B cell (primary cell): Measurements from ENCODE around the gene ZNF574. TPM values are rescaled to one million over a fixed set of nuclear protein-coding genes. Genes with fewer than 3 reads are reported as not detected.

Source experiments
- ATAC-seq: fragments of 200-7000 bp; cut with Tn5 transposase; one replicate; pipeline ENCODE4 v1.10.0; 2021; ENCODE audit warnings: low read depth, mild to moderate bottlenecking, moderate number of reproducible peaks, moderate library complexity
- CTCF ChIA-PET: fragments of 350-600 bp; sonication (Branson Sonifier 250); formaldehyde crosslinking; loops from one replicate; lab custom pipeline; 2021; ENCODE audit warnings: antibody characterized with exemption, inconsistent platforms; lab: Charles Lee
- POLR2A ChIA-PET: fragments of 350-600 bp; sonication (Branson Sonifier 250); formaldehyde crosslinking; loops from one replicate; lab custom pipeline; 2021; ENCODE audit warnings: antibody characterized with exemption; lab: Charles Lee
- DNase-seq: peaks from one replicate; pipeline ENCODE4 v3.0.0; 2013
- H2AFZ ChIP-seq: 2 replicates; pipeline ENCODE4 v1.6.1; 2012; ENCODE audit warnings: mild to moderate bottlenecking, low read depth, low read length; ENCODE audit not compliant: insufficient read depth, poor library complexity, severe bottlenecking
- H3K27ac ChIP-seq, 2 donors: 1 replicate in 1 of 2; 2 replicates in 1 of 2; pipeline ENCODE4 v1.5.1; 2012 to 2013; ENCODE audit warnings: low read length in 2 of 2, mild to moderate bottlenecking in 2 of 2, moderate library complexity in 1 of 2
- H3K27me3 ChIP-seq, 4 experiments: fragments of 200-600 bp in 1 of 4; sonication (generic) in 1 of 4; replicated peaks in 1 of 4; 1 replicate in 2 of 4; 2 replicates in 2 of 4; pipeline versions ENCODE4 v1.6.1 to v1.7.0; 2013 to 2016; ENCODE audit warnings: low read length in 3 of 4, mild to moderate bottlenecking in 2 of 4, mixed read lengths in 1 of 4, moderate library complexity in 1 of 4; ENCODE audit not compliant: insufficient read depth in 4 of 4, control insufficient read depth in 3 of 4; ENCODE audit errors: control extremely low read depth in 1 of 4
- H3K36me3 ChIP-seq, 2 experiments: replicated peaks in 1 of 2; 1 replicate in 1 of 2; 2 replicates in 1 of 2; pipeline versions ENCODE4 v1.6.1 to v1.7.1; 2013; ENCODE audit warnings: low read length in 1 of 2; ENCODE audit not compliant: insufficient read depth in 2 of 2, control insufficient read depth in 1 of 2; ENCODE audit errors: control extremely low read depth in 1 of 2, extremely low read depth in 1 of 2
- H3K4me1 ChIP-seq, 2 donors: fragments of 200-600 bp in 1 of 2; sonication (generic) in 1 of 2; 1 replicate in 1 of 2; 2 replicates in 1 of 2; pipeline versions ENCODE4 v1.5.1 to v1.6.1; 2013 to 2017; ENCODE audit warnings: low read length in 2 of 2; ENCODE audit not compliant: control insufficient read depth in 2 of 2, insufficient read depth in 2 of 2
- H3K4me2 ChIP-seq: replicated peaks from 2 replicates; pipeline ENCODE3; 2012; ENCODE audit warnings: mild to moderate bottlenecking, low read depth, low read length; ENCODE audit not compliant: poor library complexity, severe bottlenecking
- H3K4me3 ChIP-seq, 5 experiments: fragments of 200-600 bp in 1 of 5; sonication (generic) in 1 of 5; 1 replicate in 3 of 5; 2 replicates in 2 of 5; pipeline versions ENCODE4 v1.5.1 to v1.7.0; 2011 to 2016; ENCODE audit warnings: low read length in 4 of 5, mild to moderate bottlenecking in 4 of 5, low read depth in 2 of 5, control low read depth in 1 of 5, moderate library complexity in 1 of 5; ENCODE audit not compliant: insufficient read depth in 1 of 5; ENCODE audit errors: control extremely low read depth in 1 of 5, extremely low read depth in 1 of 5
- H3K79me2 ChIP-seq: fragments of 200-600 bp; sonication (generic); one replicate; pipeline ENCODE4 v1.6.0; 2016; ENCODE audit warnings: low read length; ENCODE audit not compliant: control insufficient read depth, insufficient read depth
- H3K9ac ChIP-seq: fragments of 200-600 bp; sonication (generic); 2 replicates; pipeline ENCODE4 v1.6.1; 2017; ENCODE audit warnings: mild to moderate bottlenecking, low read length, moderate library complexity
- H3K9me3 ChIP-seq, 3 donors: one replicate each; pipeline versions ENCODE4 v1.6.1 to v1.7.1; 2013; ENCODE audit warnings: low read length in 2 of 3; ENCODE audit not compliant: control insufficient read depth in 2 of 3, insufficient read depth in 1 of 3; ENCODE audit errors: control extremely low read depth in 1 of 3
- H4K20me1 ChIP-seq: 2 replicates; pipeline ENCODE4 v1.6.0; 2012; ENCODE audit warnings: mild to moderate bottlenecking, low read length; ENCODE audit not compliant: insufficient read depth, control insufficient read depth, poor library complexity, severe bottlenecking
- H3K27ac Mint-ChIP-seq: one replicate; pipeline ENCODE4 v1.8.0; 2021; ENCODE audit warnings: mixed read lengths
- H3K27me3 Mint-ChIP-seq: one replicate; pipeline ENCODE4 v1.8.0; 2021; ENCODE audit warnings: mixed read lengths
- H3K4me1 Mint-ChIP-seq: one replicate; pipeline ENCODE4 v1.8.0; 2021; ENCODE audit warnings: mixed read lengths
- H3K4me3 Mint-ChIP-seq: one replicate; pipeline ENCODE4 v1.8.0; 2021; ENCODE audit warnings: mixed read lengths
- H3K9me3 Mint-ChIP-seq: one replicate; pipeline ENCODE4 v1.8.0; 2022; ENCODE audit warnings: mixed read lengths; ENCODE audit not compliant: insufficient read depth
- CTCF ChIP-seq: fragments of 200-600 bp; IDR thresholded peaks from one replicate; pipeline ENCODE4 v1.8.0; 2022; ENCODE audit warnings: antibody characterized with exemption, mild to moderate bottlenecking
- EZH2 ChIP-seq: IDR thresholded peaks from 2 replicates; pipeline ENCODE4 v1.6.1; 2012; ENCODE audit warnings: borderline replicate concordance, low read depth, mild to moderate bottlenecking, moderate library complexity, low read length; ENCODE audit not compliant: insufficient read depth, poor library complexity, severe bottlenecking
- WGBS: methylation state at CpG from one replicate; pipeline ENCODE4 v1.1.5; 2013; ENCODE audit warnings: missing lambda C conversion rate; ENCODE audit not compliant: insufficient coverage; 5-methylcytosine and 5-hydroxymethylcytosine counted together
- intact Hi-C: fragments of 100-400 bp; cut with micrococcal nuclease; formaldehyde crosslinking; loops from one replicate; pipeline ENCODE4 v1.10.0; 2022
- polyA plus RNA-seq: library from polyadenylated mRNA; depleted of rRNA; stranded (reverse); fragments of >200 nt; gene quantifications from 2 replicates; pipeline ENCODE4 v1.2.3, GENCODE V29; 2012
- total RNA-seq, 2 donors: library from RNA; stranded (reverse); fragments of 120-200 nt in 1 of 2; gene quantifications; 1 replicate in 1 of 2; 2 replicates in 1 of 2; pipeline versions ENCODE4 v1.2.3 to v1.2.4, GENCODE V29; 2013 to 2022

Gene ZNF574
- total and polyA plus RNA-seq, 2 donors (not counting 1 experiment from before 2014, with no cell fraction given) = 27.4 to 29.1 TPM

- ChIA-PET CTCF (no interaction called here), POLR2A (no interaction called here)
- Histone ChIP-seq H3K9ac (no peak overlapping the region), H3K36me3 (no peaks in the 10 kb centered on the region), H3K9me3 (no peaks in the 10 kb centered on the region), H3K4me1 (peaks cover 12 to 21% of the 10 kb centered on the region in 2 donors), H4K20me1 (no peaks in the 10 kb centered on the region), H3K4me3 (no peak overlapping the region), H3K79me2 (no peaks in the 10 kb centered on the region), H2AFZ (no peak overlapping the region), H3K27ac (no peak overlapping the region), H3K4me2 (no peak overlapping the region), H3K27me3 (peaks cover 0 to 43% (median 23%) of the 10 kb centered on the region in 4 experiments)
- peaks cover 26% of the 10 kb centered on the region for H3K27me3 Mint-ChIP-seq
- ATAC-seq = no peak
- no peaks in the 10 kb centered on the region for H3K4me1 Mint-ChIP-seq
- H3K4me3 Mint-ChIP-seq = no peak overlapping the region
- no peak for DNase-seq
- no peak for TF ChIP-seq EZH2
- TF ChIP-seq CTCF = no peak
- no peak overlapping the region for H3K27ac Mint-ChIP-seq
- no peaks in the 10 kb centered on the region for H3K9me3 Mint-ChIP-seq
- WGBS = 87% methylated on average over 6 of the region's 6 CpGs
- intact Hi-C loops = no loop called here
Observed at GRCh38 chr19:42067315-42067888, 8.6 kb upstream of the ZNF574 start.

GRCh38 chr19:42068361-42068755 is 7.6 kb upstream of the ZNF574 start:
- Mint-ChIP-seq H3K4me3 (no peak overlapping the region), H3K27ac (no peak overlapping the region), H3K27me3 (peaks cover 26% of the 10 kb centered on the region), H3K9me3 (no peaks in the 10 kb centered on the region), H3K4me1 (no peaks in the 10 kb centered on the region)
- POLR2A ChIA-PET = no interaction called here
- no peaks in the 10 kb centered on the region for H4K20me1 ChIP-seq
- H3K4me2 ChIP-seq = peak overlapping the region; percentile 59
- H3K9me3 ChIP-seq = no peaks in the 10 kb centered on the region
- intact Hi-C loops = no loop called here
- H3K4me3 ChIP-seq = no peak overlapping the region
- peaks cover 0 to 43% (median 23%) of the 10 kb centered on the region in 4 experiments for H3K27me3 ChIP-seq
- H3K27ac ChIP-seq = no peak overlapping the region
- no peaks in the 10 kb centered on the region for H3K79me2 ChIP-seq
- no peak for ATAC-seq
- CTCF ChIA-PET = no interaction called here
- WGBS = 63% methylated on average over 8 of the region's 8 CpGs
- no peak for DNase-seq
- peak overlapping the region; percentile 38 for H2AFZ ChIP-seq
- H3K4me1 ChIP-seq = peaks cover 12 to 21% of the 10 kb centered on the region in 2 donors
- TF ChIP-seq CTCF (no peak), EZH2 (no peak)
- no peaks in the 10 kb centered on the region for H3K36me3 ChIP-seq
- H3K9ac ChIP-seq = no peak overlapping the region
